ENCODE data around the gene ACAP1. TPM values are rescaled to one million over a fixed set of nuclear protein-coding genes. Genes with fewer than 3 reads are reported as not detected.

The ACAP1 gene
- total RNA-seq, 1 experiment from 2014 or later: 58.6 TPM

DNA sequence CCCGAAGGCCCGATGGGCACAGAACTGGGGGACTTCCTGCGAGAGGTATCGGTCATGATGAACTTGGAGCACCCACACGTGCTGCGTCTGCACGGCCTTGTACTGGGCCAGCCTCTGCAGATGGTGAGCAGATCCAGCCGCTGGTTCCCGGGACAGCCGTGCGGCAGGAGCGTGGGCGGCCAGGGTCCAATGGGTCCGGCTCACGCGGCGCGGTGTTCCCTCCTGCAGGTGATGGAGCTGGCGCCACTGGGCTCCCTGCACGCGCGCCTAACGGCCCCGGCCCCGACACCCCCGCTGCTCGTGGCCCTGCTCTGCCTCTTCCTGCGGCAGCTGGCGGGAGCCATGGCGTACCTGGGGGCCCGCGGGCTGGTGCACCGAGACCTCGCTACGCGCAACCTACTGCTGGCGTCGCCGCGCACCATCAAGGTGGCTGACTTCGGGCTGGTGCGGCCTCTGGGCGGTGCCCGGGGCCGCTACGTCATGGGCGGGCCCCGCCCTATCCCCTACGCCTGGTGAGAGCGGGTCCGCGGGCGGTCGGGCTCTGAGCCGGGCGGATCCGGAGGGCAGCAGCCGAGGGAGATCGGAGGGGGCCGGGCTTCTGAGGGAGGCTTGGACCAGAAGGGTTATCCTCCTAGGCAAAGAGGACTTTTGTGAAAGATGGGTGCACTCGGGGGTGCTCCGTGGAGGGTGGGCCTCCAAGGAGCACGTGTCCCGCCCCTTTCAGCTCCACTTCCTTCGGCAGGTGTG is 47.6 kb downstream of the ACAP1 start (continued):
- TF ChIP-seq ARID4B (CRISPR knock-in tag; IDR thresholded peaks at IDR 0.05; ENCODE audit: borderline replicate concordance) (peak; percentile 53; the same call in 1 of the 2 replicates), MYBL2 (CRISPR knock-in tag; IDR thresholded peaks at IDR 0.05) (no peak), GRHL2 (CRISPR knock-in tag; IDR thresholded peaks at IDR 0.05; ENCODE audit: insufficient replicate concordance, severe bottlenecking) (no peak), EMX1 (CRISPR knock-in tag; IDR thresholded peaks at IDR 0.05) (no peak), JUN (CRISPR knock-in tag; IDR thresholded peaks at IDR 0.05) (no peak), SMAD4 (CRISPR knock-in tag; IDR thresholded peaks at IDR 0.05) (no peak), ELF4 (CRISPR knock-in tag; IDR thresholded peaks at IDR 0.05; ENCODE audit: low read depth) (no peak), ZNF138 (CRISPR knock-in tag; conservative IDR thresholded peaks at IDR 0.05) (no peak), ZNF396 (CRISPR knock-in tag; IDR thresholded peaks at IDR 0.05; ENCODE audit: borderline replicate concordance) (no peak), PREB (CRISPR knock-in tag; IDR thresholded peaks at IDR 0.05; ENCODE audit: borderline replicate concordance) (no peak), FOXP1 (CRISPR knock-in tag; IDR thresholded peaks at IDR 0.05; ENCODE audit: borderline replicate concordance) (no peak), ZNF425 (CRISPR knock-in tag; conservative IDR thresholded peaks at IDR 0.05) (no peak), FOXK1 (CRISPR knock-in tag; IDR thresholded peaks at IDR 0.05) (peak; percentile 38; the same call in 1 of the 2 replicates), ZNF219 (CRISPR knock-in tag; IDR thresholded peaks at IDR 0.05; ENCODE audit: borderline replicate concordance) (no peak), ZNF416 (CRISPR knock-in tag; IDR thresholded peaks at IDR 0.05) (no peak), MXD4 (CRISPR knock-in tag; IDR thresholded peaks at IDR 0.05; ENCODE audit: borderline replicate concordance) (no peak)
- TF ChIP-seq, protein P1, sequence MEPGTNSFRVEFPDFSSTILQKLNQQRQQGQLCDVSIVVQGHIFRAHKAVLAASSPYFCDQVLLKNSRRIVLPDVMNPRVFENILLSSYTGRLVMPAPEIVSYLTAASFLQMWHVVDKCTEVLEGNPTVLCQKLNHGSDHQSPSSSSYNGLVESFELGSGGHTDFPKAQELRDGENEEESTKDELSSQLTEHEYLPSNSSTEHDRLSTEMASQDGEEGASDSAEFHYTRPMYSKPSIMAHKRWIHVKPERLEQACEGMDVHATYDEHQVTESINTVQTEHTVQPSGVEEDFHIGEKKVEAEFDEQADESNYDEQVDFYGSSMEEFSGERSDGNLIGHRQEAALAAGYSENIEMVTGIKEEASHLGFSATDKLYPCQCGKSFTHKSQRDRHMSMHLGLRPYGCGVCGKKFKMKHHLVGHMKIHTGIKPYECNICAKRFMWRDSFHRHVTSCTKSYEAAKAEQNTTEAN (CRISPR knock-in tag; IDR thresholded peaks at IDR 0.05): no peak
- TF ChIP-seq, protein P2, sequence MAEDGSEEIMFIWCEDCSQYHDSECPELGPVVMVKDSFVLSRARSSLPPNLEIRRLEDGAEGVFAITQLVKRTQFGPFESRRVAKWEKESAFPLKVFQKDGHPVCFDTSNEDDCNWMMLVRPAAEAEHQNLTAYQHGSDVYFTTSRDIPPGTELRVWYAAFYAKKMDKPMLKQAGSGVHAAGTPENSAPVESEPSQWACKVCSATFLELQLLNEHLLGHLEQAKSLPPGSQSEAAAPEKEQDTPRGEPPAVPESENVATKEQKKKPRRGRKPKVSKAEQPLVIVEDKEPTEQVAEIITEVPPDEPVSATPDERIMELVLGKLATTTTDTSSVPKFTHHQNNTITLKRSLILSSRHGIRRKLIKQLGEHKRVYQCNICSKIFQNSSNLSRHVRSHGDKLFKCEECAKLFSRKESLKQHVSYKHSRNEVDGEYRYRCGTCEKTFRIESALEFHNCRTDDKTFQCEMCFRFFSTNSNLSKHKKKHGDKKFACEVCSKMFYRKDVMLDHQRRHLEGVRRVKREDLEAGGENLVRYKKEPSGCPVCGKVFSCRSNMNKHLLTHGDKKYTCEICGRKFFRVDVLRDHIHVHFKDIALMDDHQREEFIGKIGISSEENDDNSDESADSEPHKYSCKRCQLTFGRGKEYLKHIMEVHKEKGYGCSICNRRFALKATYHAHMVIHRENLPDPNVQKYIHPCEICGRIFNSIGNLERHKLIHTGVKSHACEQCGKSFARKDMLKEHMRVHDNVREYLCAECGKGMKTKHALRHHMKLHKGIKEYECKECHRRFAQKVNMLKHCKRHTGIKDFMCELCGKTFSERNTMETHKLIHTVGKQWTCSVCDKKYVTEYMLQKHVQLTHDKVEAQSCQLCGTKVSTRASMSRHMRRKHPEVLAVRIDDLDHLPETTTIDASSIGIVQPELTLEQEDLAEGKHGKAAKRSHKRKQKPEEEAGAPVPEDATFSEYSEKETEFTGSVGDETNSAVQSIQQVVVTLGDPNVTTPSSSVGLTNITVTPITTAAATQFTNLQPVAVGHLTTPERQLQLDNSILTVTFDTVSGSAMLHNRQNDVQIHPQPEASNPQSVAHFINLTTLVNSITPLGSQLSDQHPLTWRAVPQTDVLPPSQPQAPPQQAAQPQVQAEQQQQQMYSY (CRISPR knock-in tag; IDR thresholded peaks at IDR 0.05): peak; percentile 51; the same call in 1 of the 2 replicates
- TF ChIP-seq, protein P3, sequence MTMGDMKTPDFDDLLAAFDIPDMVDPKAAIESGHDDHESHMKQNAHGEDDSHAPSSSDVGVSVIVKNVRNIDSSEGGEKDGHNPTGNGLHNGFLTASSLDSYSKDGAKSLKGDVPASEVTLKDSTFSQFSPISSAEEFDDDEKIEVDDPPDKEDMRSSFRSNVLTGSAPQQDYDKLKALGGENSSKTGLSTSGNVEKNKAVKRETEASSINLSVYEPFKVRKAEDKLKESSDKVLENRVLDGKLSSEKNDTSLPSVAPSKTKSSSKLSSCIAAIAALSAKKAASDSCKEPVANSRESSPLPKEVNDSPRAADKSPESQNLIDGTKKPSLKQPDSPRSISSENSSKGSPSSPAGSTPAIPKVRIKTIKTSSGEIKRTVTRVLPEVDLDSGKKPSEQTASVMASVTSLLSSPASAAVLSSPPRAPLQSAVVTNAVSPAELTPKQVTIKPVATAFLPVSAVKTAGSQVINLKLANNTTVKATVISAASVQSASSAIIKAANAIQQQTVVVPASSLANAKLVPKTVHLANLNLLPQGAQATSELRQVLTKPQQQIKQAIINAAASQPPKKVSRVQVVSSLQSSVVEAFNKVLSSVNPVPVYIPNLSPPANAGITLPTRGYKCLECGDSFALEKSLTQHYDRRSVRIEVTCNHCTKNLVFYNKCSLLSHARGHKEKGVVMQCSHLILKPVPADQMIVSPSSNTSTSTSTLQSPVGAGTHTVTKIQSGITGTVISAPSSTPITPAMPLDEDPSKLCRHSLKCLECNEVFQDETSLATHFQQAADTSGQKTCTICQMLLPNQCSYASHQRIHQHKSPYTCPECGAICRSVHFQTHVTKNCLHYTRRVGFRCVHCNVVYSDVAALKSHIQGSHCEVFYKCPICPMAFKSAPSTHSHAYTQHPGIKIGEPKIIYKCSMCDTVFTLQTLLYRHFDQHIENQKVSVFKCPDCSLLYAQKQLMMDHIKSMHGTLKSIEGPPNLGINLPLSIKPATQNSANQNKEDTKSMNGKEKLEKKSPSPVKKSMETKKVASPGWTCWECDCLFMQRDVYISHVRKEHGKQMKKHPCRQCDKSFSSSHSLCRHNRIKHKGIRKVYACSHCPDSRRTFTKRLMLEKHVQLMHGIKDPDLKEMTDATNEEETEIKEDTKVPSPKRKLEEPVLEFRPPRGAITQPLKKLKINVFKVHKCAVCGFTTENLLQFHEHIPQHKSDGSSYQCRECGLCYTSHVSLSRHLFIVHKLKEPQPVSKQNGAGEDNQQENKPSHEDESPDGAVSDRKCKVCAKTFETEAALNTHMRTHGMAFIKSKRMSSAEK (CRISPR knock-in tag; IDR thresholded peaks at IDR 0.05; ENCODE audit: borderline replicate concordance): no peak
